Measurements from ENCODE around the gene FNDC11.

Gene FNDC11

DNA sequence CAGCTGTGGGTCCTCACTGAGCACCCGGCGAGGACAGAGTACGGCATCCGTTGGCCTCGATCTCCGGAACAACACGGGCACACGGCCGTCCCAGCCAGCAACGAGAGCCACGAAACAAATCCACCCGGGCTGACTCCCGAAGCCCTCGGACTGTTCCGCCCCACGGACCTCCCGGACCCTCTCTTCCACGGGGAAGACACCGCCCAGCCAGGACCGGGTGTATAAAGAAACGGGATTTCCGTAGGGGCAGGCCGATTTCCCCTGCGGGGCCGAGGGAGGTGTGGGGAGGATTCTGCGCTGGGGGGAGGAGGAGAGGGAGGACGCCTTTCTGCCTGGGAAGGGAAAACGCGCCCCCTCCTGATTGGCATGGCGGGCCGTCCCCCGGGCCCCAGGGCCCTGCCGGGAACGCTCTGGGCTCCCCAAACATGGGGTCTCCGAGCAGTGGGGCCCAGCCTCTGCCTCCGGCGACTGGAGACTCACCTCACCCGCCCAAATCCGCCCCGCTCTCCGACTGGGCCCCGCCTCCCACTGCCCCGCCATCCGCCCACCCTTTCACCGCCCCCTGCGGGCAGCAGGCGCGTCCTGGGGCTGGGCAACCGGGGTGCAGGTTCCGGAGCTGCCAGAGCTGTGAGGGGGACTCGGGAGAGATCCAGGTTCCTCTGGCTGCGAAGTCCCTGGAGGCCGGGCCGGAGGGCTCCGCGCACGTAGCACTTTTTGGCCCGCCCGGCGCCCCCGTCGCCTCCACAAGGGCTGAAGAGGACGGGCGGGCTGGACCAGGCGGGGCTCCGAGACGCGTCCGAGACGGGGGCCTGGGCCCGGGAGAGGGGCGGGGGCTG, 34.1 kb upstream of the FNDC11 start:
- in situ Hi-C loops (cut with HindIII; ENCODE audit: low pct_unique_long_range_greater_than_20kb, low sequenced_read_pairs) = no loop called here
- peak; percentile 73 to 89 for DNase-seq (ENCODE audit: low read depth in 1 of 2, low spot score in 1 of 2)
- TF ChIP-seq JUND (IDR thresholded peaks at IDR 0.05; ENCODE audit: low read depth) = no peak

DNA sequence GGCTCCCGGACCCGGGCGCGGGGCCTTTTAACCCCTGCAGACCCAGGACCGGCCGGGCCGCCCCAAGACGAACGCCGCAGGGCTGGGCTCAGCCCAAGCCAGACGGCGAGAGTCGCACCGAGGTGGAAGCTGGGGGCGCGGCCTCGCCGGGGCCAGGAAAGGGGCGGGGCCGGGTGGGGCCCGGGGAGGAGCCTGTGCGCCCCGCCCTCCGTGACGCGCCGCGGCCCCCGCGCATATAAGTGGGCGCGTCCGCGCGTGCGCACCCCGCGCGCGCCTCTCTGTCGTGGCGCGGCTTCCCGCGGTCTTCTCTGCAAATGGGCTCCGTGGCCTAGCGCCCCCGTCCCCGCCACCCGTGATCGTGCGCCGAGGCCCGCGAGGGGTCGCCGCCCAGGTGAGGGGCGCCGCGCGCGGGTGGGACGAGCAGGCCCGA, 33.4 kb upstream of the FNDC11 start, which contains the start of gene PPDPF:
TSS of gene PPDPF (plus strand) at position 262 of the 430 bp plus-strand sequence. CDS start 544 bp downstream, outside the sequence.
- DNase-seq (ENCODE audit: low read depth in 1 of 2, low spot score in 1 of 2) = peak; percentile 92 to 99
- no peak for TF ChIP-seq JUND (IDR thresholded peaks at IDR 0.05; ENCODE audit: low read depth)
- in situ Hi-C loops (cut with HindIII; ENCODE audit: low pct_unique_long_range_greater_than_20kb, low sequenced_read_pairs) = no loop called here

DNA sequence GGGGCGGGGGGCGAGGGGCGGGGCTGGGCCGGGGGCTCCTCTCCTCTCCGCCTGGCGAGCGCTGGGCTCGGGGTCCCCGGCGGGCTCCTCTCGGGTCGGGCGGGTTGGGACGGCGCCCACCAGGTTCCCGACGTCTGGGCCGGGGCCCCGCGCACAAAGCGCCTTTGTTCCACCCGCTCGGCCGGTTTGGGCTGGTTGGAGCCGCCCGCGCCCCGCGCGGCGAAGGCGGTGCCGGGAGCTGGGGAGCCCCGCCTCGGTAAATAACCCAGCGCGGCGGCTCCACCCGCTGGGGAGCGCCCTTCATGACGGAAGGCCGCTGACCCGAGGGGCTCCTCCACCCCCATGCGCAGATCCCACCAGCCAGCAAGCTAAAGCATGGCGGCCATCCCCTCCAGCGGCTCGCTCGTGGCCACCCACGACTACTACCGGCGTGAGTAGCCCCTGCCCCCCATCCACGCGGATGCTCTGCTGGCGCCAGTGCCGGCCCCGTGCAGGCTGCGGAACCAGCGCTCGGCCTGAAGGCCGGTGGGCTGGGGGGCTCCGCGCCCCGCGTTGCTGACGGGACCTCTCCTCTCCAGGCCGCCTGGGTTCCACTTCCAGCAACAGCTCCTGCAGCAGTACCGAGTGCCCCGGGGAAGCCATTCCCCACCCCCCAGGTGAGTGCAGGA, 32.9 kb upstream of the FNDC11 start:
- in situ Hi-C loops (cut with HindIII; ENCODE audit: low pct_unique_long_range_greater_than_20kb, low sequenced_read_pairs) = no loop called here
- TF ChIP-seq JUND (IDR thresholded peaks at IDR 0.05; ENCODE audit: low read depth) = no peak
- peak; percentile 91 to 93 for DNase-seq (ENCODE audit: low read depth in 1 of 2, low spot score in 1 of 2)

GRCh38 chr20:63521602-63522001, 32.4 kb upstream of the FNDC11 start:
- TF ChIP-seq JUND (IDR thresholded peaks at IDR 0.05; ENCODE audit: low read depth) = no peak
- in situ Hi-C loops (cut with HindIII; ENCODE audit: low pct_unique_long_range_greater_than_20kb, low sequenced_read_pairs) = no loop called here
- no peak for DNase-seq (ENCODE audit: low read depth in 1 of 2, low spot score in 1 of 2)

GRCh38 chr20:63522091-63522868, 31.7 kb upstream of the FNDC11 start:
- TF ChIP-seq JUND (IDR thresholded peaks at IDR 0.05; ENCODE audit: low read depth) = no peak
- in situ Hi-C loops (cut with HindIII; ENCODE audit: low pct_unique_long_range_greater_than_20kb, low sequenced_read_pairs) = no loop called here
- DNase-seq (ENCODE audit: low read depth in 1 of 2, low spot score in 1 of 2) = no peak

GRCh38 chr20:63522981-63523611, 30.9 kb upstream of the FNDC11 start:
- in situ Hi-C loops (cut with HindIII; ENCODE audit: low pct_unique_long_range_greater_than_20kb, low sequenced_read_pairs) = no loop called here
- no peak for DNase-seq (ENCODE audit: low read depth in 1 of 2, low spot score in 1 of 2)
- TF ChIP-seq JUND (IDR thresholded peaks at IDR 0.05; ENCODE audit: low read depth) = no peak

DNA sequence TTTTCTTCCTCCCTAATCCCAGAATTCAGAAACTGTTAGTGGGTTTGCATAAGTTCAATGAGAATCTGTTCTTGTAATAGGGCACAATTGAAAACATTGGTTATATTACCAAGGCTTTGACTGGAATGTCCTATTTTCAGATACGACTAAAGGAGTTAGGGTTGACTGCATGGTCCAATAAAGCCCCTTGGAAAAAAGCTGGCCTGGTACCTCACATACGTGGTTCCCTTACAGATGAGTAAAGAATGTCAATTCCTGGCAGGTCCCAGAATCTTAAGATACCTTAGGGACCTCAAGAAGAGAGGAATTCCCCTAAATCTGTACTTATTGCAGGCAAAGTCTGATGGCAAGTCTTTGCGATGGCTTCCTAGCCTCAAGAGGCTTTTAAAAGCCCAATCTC, 28.8 kb upstream of the FNDC11 start:
- TF ChIP-seq JUND (IDR thresholded peaks at IDR 0.05; ENCODE audit: low read depth) = no peak

GRCh38 chr20:63525971-63526370, 28.0 kb upstream of the FNDC11 start:
- in situ Hi-C loops (cut with HindIII; ENCODE audit: low pct_unique_long_range_greater_than_20kb, low sequenced_read_pairs) = no loop called here
- peak in 1 of 2 experiments; percentile 46 for DNase-seq (ENCODE audit: low read depth in 1 of 2, low spot score in 1 of 2)
- TF ChIP-seq JUND (IDR thresholded peaks at IDR 0.05; ENCODE audit: low read depth) = no peak

More for the DNA sequence above, 28.8 kb upstream of the FNDC11 start:
- in situ Hi-C loops (cut with HindIII; ENCODE audit: low pct_unique_long_range_greater_than_20kb, low sequenced_read_pairs) = no loop called here
- no peak for DNase-seq (ENCODE audit: low read depth in 1 of 2, low spot score in 1 of 2)

DNA sequence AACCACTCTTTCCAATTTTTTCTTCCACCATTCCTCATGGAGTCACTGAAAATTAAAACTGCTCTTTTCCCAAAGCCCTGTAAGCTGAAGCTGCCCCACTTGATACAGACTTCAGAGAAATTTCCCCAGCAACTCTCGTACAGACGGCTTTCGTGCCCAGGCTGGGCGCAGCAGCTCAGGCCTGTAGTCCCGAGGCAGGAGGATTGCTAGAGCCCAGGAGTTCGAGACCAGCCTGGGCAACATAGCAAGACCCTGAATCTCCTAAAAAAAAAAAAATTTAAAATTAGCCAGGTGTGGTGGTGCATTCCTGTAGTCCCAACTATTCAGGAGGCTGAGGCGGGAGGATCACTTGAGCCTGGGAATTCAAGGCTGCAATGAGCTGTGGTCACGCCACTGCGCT, 26.8 kb upstream of the FNDC11 start:
- in situ Hi-C loops (cut with HindIII; ENCODE audit: low pct_unique_long_range_greater_than_20kb, low sequenced_read_pairs) = no loop called here
- no peak for DNase-seq (ENCODE audit: low read depth in 1 of 2, low spot score in 1 of 2)
- TF ChIP-seq JUND (IDR thresholded peaks at IDR 0.05; ENCODE audit: low read depth) = no peak

DNA sequence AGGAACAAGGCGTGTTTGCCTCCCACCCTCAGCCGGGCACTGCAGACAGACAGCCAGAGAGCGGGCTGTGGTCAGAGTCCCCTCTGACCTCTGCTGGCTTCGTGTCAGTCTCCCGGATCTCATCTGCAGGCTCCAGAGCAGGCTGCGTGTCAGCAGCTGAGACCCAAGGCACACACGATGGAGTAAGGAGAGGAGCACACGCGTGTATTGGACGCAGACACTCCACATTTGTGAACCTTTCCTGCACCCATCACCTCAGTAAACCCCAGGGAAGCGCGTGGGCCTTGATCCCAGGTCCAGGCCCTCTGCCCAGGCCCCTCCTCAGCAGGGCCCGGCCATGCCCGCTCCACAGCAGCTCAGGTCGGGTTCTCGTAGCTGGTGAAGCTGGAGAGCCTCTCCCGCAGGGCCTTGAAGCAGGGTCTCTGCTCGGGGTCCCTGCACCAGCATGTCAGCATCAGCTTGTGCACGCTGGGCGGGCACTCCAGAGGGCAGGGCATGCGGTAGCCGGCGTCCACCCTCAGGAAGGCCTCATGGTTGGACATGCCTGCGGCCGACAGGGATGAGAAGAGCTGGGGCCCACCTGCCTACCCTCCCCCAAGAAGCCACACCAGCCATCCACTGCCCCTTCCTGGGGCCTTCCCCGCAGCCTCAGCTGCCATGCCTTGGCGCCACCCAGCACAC, 24.6 kb upstream of the FNDC11 start:
- no peak for DNase-seq (ENCODE audit: low read depth in 1 of 2, low spot score in 1 of 2)
- no peak for TF ChIP-seq JUND (IDR thresholded peaks at IDR 0.05; ENCODE audit: low read depth)
- in situ Hi-C loops (cut with HindIII; ENCODE audit: low pct_unique_long_range_greater_than_20kb, low sequenced_read_pairs) = no loop called here

DNA sequence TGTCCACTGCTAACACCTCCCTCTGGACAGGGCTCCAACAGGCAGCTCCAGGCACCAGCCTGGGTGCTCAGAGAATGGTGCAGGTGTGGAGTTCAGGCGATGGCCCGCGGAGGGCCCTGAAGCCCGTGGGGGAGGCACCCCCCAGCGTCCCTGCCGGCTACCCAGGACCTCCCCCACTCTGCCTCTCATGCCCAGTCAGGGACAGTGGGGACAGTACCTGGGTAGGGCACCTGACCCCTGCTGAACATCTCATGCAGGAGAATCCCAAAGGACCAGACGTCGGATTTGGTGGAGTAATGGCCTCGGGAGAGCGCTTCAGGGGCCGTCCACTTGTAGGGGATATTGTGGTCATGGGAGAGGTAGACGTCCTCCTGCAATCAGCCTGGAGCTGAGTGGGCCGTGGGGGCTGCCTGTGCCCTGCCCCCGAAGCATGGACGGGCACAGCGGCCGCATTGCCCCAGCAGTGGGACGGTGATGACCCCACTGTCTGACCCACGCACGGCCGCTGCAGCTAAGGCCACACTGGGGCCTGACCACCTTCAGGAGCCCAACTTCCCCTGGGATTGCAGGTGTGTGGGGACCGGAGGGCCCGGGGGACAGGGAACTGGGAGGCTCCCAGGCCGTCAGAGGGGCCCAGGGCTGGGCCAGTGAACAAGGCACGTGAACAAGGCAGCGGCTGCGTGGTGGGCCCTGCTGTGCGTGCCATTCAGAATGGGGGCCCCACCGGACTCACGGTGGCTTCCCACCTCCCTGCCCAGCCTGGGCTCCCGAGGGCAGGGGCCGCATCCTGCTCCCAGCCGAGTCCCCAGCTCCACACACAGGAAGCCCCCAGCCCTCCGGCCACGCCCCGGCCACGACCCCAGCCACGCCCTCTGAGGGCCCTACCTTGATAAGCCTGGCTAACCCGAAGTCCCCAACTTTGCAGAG, 23.8 kb upstream of the FNDC11 start:
- DNase-seq (ENCODE audit: low read depth in 1 of 2, low spot score in 1 of 2) = no peak
- no peak for TF ChIP-seq JUND (IDR thresholded peaks at IDR 0.05; ENCODE audit: low read depth)
- in situ Hi-C loops (cut with HindIII; ENCODE audit: low pct_unique_long_range_greater_than_20kb, low sequenced_read_pairs) = no loop called here
